Thyroid gland (tissue), 4 donors: ENCODE measurements around the gene MRPL36.

Source experiments
- POLR2A ChIP-seq, 2 donors: fragments of 450-650 bp; IDR thresholded peaks; one replicate each; pipeline ENCODE4 v1.6.1; 2017; ENCODE audit warnings: antibody characterized with exemption in 2 of 2, mild to moderate bottlenecking in 2 of 2, moderate library complexity in 1 of 2
- TF ChIP-seq, protein P1 (sequence below), 6 experiments: fragments of 200-600 bp in 3 of 6; fragments of 450-650 bp in 3 of 6; sonication (generic) in 3 of 6; IDR thresholded peaks; one replicate each; pipeline ENCODE4 v1.5.1; 2016 to 2019; ENCODE audit warnings: antibody characterized with exemption in 6 of 6, mild to moderate bottlenecking in 2 of 6, inconsistent platforms in 1 of 6, moderate library complexity in 1 of 6

DNA sequence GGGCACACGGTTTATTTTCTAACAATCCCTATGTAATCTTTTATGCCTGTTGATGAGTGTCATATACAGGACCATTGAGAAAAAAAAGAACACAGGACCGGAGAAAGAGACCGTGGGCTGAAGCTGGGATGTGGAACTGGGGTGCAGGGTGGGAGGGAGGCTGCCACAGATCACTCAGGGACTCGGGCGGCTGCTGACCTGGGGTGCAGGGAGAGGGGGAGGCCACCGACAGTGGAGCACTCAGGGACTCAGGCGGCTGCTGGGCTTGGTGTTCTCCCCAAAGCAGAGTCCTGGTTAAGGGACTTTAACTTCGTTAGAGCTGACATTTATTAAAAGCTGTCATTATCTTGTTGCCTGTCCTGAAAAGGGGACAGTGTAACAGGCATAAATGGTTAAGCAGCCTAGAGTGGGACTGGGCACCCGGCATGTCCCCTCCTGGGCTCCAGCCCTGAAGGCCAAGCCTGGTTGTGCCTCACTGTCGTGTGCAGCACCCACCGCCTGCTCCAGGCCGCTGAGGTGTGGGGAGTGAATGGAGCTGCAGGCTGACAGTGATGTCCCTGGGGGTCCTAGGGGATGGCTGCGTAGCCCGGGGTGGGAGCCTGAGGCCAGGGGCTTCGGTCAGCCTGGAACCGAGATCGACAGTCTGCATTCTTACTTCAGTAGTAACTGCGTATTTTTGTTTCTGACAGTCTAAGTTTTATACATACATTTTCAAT, 15.6 kb upstream of the MRPL36 start:
- TF ChIP-seq, protein P1, sequence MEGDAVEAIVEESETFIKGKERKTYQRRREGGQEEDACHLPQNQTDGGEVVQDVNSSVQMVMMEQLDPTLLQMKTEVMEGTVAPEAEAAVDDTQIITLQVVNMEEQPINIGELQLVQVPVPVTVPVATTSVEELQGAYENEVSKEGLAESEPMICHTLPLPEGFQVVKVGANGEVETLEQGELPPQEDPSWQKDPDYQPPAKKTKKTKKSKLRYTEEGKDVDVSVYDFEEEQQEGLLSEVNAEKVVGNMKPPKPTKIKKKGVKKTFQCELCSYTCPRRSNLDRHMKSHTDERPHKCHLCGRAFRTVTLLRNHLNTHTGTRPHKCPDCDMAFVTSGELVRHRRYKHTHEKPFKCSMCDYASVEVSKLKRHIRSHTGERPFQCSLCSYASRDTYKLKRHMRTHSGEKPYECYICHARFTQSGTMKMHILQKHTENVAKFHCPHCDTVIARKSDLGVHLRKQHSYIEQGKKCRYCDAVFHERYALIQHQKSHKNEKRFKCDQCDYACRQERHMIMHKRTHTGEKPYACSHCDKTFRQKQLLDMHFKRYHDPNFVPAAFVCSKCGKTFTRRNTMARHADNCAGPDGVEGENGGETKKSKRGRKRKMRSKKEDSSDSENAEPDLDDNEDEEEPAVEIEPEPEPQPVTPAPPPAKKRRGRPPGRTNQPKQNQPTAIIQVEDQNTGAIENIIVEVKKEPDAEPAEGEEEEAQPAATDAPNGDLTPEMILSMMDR (IDR thresholded peaks at IDR 0.05), result no peak
- no peak for TF ChIP-seq POLR2A (IDR thresholded peaks at IDR 0.05)
